ENCODE measurements around the gene BANF1.

DNA sequence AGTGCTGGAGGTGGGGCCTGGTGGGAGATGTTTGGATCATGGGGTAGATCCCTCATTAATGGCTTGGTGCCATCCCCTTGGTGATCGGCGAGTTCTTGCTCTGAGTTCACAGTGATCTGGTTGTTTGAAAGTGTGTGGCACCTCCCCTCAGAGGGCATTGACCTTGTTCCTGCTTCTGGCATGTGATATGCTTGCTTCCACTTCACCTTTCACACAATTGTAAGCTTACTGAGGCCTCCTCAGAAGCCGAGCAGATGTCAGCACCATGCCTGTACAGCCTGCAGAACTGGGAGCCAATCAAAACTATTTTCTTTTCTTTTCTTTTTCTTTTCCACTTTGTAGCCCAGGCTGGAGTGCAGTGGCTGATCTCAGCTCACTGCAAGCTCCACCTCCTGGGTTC lies 35.0 kb downstream of the BANF1 start:
- TF ChIP-seq POLR2A (IDR thresholded peaks at IDR 0.05; ENCODE audit: low read length) (no peak), GATA1 (IDR thresholded peaks at IDR 0.05; ENCODE audit: low read depth, low read length) (no peak)

Data from erythroblast (primary cell).